Smooth muscle cell of the coronary artery (primary cell): Measurements from ENCODE around the gene KDM5B. TPM values are rescaled to one million over a fixed set of nuclear protein-coding genes. Genes with fewer than 3 reads are reported as not detected.

ENCODE experiments used
- total RNA-seq: library from RNA; depleted of rRNA; stranded (reverse); fragments of >200 nt; gene quantifications from 2 replicates; pipeline ENCODE4 v1.2.3, GENCODE V29; 2014; ENCODE audit warnings: low replicate concordance

KDM5B gene
- total RNA-seq = 55.0 and 64.0 TPM in 2 replicates

GRCh38 chr1:202807926-202808757 lies at the start of gene KDM5B:
Gene KDM5B (minus strand): TSS chr1:202808421. CDS start chr1:202808305, 116 bp downstream.

GRCh38 chr1:202810615-202811295 lies 2.5 kb upstream of the KDM5B start, which contains the start of gene PCAT6:
Gene PCAT6 (plus strand): TSS chr1:202810954.

GRCh38 chr1:202710070-202711045 lies 97.9 kb downstream of the KDM5B start, which contains the start of gene SYT2:
Gene SYT2 (minus strand): TSS chr1:202710454. CDS start chr1:202605772, 104,682 bp downstream.

Other genes starting within 250 kb of the KDM5B start
- not detected in 2 replicates for gene SYT2, start 98.0 kb downstream of the KDM5B start, total RNA-seq
- gene PCAT6, start 2.5 kb upstream of the KDM5B start, total RNA-seq = 0.30 TPM in 1 of 2 replicates, not detected in the other
- 5.7 and 8.2 TPM in 2 replicates for gene RABIF, start 80.7 kb upstream of the KDM5B start, total RNA-seq
- 27.1 and 42.2 TPM in 2 replicates for gene KLHL12, start 118.8 kb upstream of the KDM5B start, total RNA-seq
- gene ADIPOR1, start 149.9 kb upstream of the KDM5B start, total RNA-seq = 94.3 and 141 TPM in 2 replicates
- 55.0 and 58.0 TPM in 2 replicates for gene CYB5R1, start 158.8 kb upstream of the KDM5B start, total RNA-seq
- gene TMEM183A, start 199.0 kb upstream of the KDM5B start, total RNA-seq = 72.4 and 84.7 TPM in 2 replicates
- gene PPFIA4, start 218.1 kb upstream of the KDM5B start, total RNA-seq = 3.6 and 22.6 TPM in 2 replicates